Measurements from ENCODE around the gene DACT2. TPM values are rescaled to one million over a fixed set of nuclear protein-coding genes. Genes with fewer than 3 reads are reported as not detected.
A peak's percentile ranks its signal among the peaks of the same experiment; 100 is the strongest.
"Not testable (repeated sequence)": the region's sequence is repeated elsewhere in the genome, so short reads cannot be mapped to it uniquely, and the experiment has no call there.

Gene DACT2
- total RNA-seq, 1 experiment from 2014 or later = 4.9 TPM

DNA sequence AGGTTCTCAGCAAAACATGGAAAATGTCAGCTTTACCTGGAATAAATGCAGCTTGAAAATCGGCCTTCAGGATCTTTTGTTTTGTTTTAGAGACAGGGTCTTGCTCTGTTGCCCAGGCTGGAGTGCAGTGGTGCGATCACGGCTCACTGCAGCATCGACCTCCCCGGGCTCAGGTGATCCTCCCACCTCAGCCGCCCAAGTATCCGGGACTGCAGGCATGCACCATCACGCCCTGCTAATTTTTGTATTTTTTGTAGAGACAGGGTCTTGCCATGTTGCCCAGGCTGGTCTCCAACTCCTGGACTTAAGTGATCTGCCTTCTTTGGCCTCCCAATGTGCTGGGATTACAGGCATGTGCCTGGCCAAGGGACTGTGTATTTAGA, 7.5 kb downstream of the DACT2 start:
- CTCF ChIA-PET = not testable (repeated sequence)

DNA sequence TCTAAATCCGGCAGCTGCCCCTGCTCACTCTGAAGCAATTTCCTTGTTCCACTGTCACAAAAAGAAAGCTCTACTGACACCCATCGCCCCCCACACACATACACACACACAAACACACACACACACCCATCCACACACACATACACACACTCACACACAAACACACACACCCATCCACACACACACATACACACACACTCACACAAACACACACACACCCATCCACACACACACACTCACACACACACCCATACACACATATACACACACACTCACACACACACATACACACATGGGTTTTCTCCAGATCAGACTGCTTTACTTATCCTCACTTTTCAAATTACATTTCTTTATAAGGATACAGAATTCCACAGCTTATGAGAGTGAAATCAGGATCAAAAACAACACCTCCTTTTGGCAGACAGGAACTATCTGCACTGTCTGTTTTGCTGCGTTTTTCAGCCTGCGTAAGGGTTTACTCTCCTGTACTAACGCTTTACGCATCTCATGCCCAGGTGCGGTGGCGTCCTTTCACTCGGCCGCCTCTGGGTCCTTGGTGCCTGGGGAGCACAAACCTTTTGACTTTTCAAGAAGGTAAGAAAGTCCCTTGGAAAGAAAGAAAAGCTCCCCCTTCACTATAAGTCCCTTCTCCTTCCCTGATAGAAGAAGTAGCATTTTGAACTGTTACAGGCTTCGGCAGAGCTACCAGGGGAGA, 8.0 kb downstream of the DACT2 start:
- Mint-ChIP-seq H3K27me3 (ENCODE audit: low read depth) (peaks cover 4% of the 10 kb centered on the region; the same call in 1 of the 2 replicates), H3K4me3 (no peak overlapping the region), H3K36me3 (no peaks in the 10 kb centered on the region), H3K27ac (peak overlapping the region; percentile 46), H3K4me1 (peaks cover 37% of the 10 kb centered on the region), H3K9me3 (no peaks in the 10 kb centered on the region)
- CTCF ChIA-PET = no interaction called here
- ATAC-seq (no peak), DNase-seq (ENCODE audit: low spot score) (no peak)
- TF ChIP-seq EMX1 (CRISPR knock-in tag; IDR thresholded peaks at IDR 0.05) (no peak), TEAD1 (CRISPR knock-in tag; IDR thresholded peaks at IDR 0.05) (no peak), STAT6 (CRISPR knock-in tag; conservative IDR thresholded peaks at IDR 0.05; ENCODE audit: low read depth) (no peak), IRF1 (CRISPR knock-in tag; IDR thresholded peaks at IDR 0.05) (no peak), ATF3 (CRISPR knock-in tag; conservative IDR thresholded peaks at IDR 0.05) (no peak), FOXP4 (CRISPR knock-in tag; IDR thresholded peaks at IDR 0.05) (no peak), ZNF232 (CRISPR knock-in tag; IDR thresholded peaks at IDR 0.05) (no peak), MXD4 (CRISPR knock-in tag; IDR thresholded peaks at IDR 0.05; ENCODE audit: borderline replicate concordance) (no peak), USF1 (CRISPR knock-in tag; IDR thresholded peaks at IDR 0.05) (no peak), ATF1 (CRISPR knock-in tag; IDR thresholded peaks at IDR 0.05) (no peak), SMAD3 (CRISPR knock-in tag; IDR thresholded peaks at IDR 0.05; ENCODE audit: borderline replicate concordance) (no peak), JUN (CRISPR knock-in tag; IDR thresholded peaks at IDR 0.05) (no peak)
- TF ChIP-seq, protein P1, sequence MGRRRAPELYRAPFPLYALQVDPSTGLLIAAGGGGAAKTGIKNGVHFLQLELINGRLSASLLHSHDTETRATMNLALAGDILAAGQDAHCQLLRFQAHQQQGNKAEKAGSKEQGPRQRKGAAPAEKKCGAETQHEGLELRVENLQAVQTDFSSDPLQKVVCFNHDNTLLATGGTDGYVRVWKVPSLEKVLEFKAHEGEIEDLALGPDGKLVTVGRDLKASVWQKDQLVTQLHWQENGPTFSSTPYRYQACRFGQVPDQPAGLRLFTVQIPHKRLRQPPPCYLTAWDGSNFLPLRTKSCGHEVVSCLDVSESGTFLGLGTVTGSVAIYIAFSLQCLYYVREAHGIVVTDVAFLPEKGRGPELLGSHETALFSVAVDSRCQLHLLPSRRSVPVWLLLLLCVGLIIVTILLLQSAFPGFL (CRISPR knock-in tag; IDR thresholded peaks at IDR 0.05; ENCODE audit: borderline replicate concordance) = no peak
- TF ChIP-seq, protein P2, sequence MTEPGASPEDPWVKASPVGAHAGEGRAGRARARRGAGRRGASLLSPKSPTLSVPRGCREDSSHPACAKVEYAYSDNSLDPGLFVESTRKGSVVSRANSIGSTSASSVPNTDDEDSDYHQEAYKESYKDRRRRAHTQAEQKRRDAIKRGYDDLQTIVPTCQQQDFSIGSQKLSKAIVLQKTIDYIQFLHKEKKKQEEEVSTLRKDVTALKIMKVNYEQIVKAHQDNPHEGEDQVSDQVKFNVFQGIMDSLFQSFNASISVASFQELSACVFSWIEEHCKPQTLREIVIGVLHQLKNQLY (CRISPR knock-in tag; IDR thresholded peaks at IDR 0.05) = no peak
- TF ChIP-seq, protein P3, sequence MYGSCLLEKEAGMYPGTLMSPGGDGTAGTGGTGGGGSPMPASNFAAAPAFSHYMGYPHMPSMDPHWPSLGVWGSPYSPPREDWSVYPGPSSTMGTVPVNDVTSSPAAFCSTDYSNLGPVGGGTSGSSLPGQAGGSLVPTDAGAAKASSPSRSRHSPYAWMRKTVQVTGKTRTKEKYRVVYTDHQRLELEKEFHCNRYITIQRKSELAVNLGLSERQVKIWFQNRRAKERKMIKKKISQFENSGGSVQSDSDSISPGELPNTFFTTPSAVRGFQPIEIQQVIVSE (CRISPR knock-in tag; IDR thresholded peaks at IDR 0.05; ENCODE audit: borderline replicate concordance) = no peak
- POLR2A ChIA-PET = no interaction called here

More for the DNA sequence above, 7.5 kb downstream of the DACT2 start:
- ATAC-seq; DNase-seq (ENCODE audit: low spot score); H3K36me3 Mint-ChIP-seq; H3K9me3 Mint-ChIP-seq; POLR2A ChIA-PET; H3K27me3 Mint-ChIP-seq (ENCODE audit: low read depth); H3K27ac Mint-ChIP-seq; H3K4me3 Mint-ChIP-seq: not testable (repeated sequence)
- peak; percentile 89; the same call in 1 of the 2 replicates for TF ChIP-seq ZNF121 (CRISPR knock-in tag; IDR thresholded peaks at IDR 0.05)
- H3K4me1 Mint-ChIP-seq = peaks cover 37% of the 10 kb centered on the region
